Measurements from ENCODE around the gene DOK6.
"Not testable (repeated sequence)": the region's sequence is repeated elsewhere in the genome, so short reads cannot be mapped to it uniquely, and the experiment has no call there.

DOK6 gene

GRCh38 chr18:69400253-69400975 lies at the start of gene DOK6:
Gene DOK6 (plus strand): TSS chr18:69400888.
- peak; percentile 99 for DNase-seq

- no peak for DNase-seq
These were observed 47.7 kb upstream of the DOK6 start for GRCh38 chr18:69353023-69353422.

- DNase-seq, result no peak
These were observed 43.1 kb upstream of the DOK6 start for GRCh38 chr18:69357590-69357989.

GRCh38 chr18:69358212-69358895 lies 42.3 kb upstream of the DOK6 start:
- DNase-seq, result no peak

GRCh38 chr18:69359768-69360167 lies 40.9 kb upstream of the DOK6 start:
- not testable (repeated sequence) for DNase-seq

- no peak for DNase-seq
These were observed 35.8 kb upstream of the DOK6 start for GRCh38 chr18:69364930-69365329.

DNA sequence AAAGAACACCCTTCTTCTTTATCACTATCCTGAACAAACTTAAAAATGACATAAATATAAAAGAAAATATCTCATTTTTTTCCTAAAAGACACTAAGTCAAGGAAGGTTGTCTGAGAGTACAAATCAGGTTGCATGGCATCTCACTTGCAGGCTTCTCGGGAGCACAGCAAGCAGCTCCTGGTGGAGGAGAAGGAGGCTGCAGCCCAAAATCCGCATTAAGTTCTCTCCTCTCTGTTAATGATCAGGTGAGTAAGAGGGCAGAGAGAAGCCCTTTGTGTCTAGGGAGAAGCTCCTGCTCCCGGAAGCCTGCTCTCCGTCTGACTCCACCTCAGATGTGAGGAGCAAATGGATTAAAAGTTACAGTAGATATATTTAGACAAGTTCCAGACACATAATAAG lies 35.0 kb upstream of the DOK6 start:
- DNase-seq, result peak; percentile 35

GRCh38 chr18:69367104-69367503 lies 33.6 kb upstream of the DOK6 start:
- no peak for DNase-seq

DNA sequence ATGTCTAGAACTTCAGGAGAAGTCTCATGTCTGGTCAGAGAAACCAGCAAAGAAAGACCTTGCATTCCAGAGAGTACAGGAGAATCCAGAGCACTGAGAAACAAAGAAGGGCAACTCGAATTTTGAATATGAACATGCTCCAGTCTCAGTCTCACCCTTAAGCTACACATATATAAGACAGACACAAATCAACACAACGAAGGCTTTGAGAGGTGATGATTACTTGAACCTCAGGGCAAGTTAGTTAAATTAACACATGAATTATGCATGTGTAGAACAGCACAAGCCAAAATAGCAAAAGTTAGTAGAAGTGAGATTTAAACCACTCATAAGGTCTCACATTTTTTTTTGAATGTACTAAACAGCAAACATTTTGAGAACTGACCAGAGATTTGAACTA lies 29.0 kb upstream of the DOK6 start:
- DNase-seq, result no peak

DNA sequence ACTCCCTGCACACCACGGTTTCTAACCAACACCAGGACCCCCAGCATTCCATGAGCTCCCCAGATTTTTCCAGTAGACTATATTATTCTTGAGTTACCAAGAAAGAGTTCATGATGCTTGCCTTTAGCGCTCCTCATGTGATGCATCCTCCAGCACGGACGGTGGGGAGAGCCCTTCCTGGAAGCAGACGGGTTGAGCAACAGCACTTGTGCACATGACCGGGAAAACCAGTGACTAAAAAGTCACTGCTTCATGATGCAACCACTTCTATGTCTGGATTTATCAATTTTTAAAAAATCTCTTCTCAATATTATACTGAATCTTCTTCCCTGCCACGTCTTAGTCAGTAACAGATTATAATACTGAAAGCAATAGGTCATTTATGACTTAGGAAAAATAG lies 20.4 kb upstream of the DOK6 start:
- no peak for DNase-seq

DNA sequence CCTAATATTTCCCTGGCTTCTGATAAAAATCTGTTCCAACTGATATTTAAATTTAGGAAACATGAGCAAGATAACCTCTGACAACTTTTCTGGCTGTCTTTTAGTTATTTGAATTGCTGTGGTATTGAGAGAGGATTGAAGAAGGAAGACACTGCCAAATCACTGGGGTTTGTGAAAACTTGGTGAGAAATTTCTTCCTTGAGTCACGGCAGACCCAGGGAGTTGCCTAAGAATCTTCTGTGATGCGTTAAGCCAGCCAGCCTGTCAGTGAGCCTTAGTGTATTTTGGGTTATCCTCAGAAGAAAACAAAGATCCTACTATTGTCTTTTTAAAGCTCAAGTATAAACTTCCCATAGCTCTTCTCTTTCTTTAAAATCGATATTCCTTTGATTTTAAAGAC lies 17.5 kb upstream of the DOK6 start:
- DNase-seq, result no peak

GRCh38 chr18:69387186-69387585 lies 13.5 kb upstream of the DOK6 start:
- DNase-seq, result peak; percentile 25

DNA sequence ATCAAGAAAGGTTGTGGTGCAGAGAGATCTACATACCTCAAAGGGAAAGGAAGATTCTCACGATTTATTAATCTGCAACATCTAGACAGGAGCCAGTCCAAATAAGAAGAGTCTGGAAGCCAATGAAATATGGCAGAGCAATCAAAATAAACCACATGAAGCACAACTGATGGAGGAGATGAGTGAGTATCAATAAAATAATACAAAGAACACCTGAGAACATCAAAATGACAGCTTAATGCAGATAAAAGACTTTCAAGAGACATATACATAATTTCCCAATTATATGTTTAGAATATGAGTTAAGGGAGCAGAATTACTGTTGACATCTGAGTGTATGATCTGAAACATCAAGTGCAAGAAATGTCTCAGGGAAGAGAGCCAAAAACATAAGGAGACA lies 12.5 kb upstream of the DOK6 start:
- DNase-seq, result no peak

DNA sequence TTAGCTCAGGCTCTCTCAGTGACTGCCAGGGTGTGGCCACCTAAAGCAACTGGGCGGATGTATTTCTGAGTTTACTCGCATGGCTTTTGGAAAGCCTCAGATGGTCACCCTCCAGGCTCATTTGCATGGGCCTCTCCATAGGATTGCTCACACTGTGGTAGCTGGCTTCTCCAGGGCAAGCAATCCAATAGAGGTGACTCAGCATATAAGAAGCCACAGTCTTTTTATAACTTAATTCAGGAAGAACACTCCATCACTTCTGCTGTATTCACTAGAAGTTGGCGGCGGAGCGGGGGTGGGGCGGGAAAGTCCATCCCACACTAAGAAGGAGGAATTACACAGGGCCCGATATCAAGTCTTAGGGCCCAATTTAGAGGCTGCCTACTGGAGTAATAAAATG lies 3.6 kb upstream of the DOK6 start:
- DNase-seq, result peak; percentile 48

GRCh38 chr18:69399253-69399652 lies 1.4 kb upstream of the DOK6 start:
- peak; percentile 35 for DNase-seq

GRCh38 chr18:69400976-69401225 lies 213 bp downstream of the DOK6 start:
- peak; percentile 90 for DNase-seq

- peak; percentile 84 for DNase-seq
These were observed 711 bp downstream of the DOK6 start for GRCh38 chr18:69401226-69401971.

GRCh38 chr18:69401972-69402532 lies 1.4 kb downstream of the DOK6 start:
- peak; percentile 78 for DNase-seq

DNA sequence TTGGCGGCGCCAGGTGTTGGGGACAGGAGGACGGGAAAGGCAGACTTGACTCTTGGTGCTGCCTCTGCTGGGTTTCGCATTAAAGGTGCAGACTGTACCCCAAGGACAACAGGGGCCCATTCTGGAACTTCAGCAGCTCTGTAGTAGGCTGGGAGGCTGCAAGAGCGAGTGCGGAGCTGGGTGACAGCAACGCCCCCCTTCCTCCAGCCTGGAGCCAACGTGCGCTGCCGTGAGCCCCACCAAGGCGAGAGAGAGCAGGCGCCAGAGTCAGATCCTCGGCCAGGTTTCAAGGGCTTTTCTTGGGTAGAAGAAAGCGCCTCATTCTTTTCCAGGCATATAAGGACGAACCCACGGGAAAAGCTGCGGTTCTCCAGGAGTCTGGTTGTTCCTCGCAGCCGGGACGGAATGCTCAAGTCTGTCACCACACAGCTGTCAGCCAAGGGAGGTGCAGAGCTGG lies 1.9 kb downstream of the DOK6 start:
- peak; percentile 76 for DNase-seq

- DNase-seq, result peak; percentile 88
These were observed 7.8 kb downstream of the DOK6 start for GRCh38 chr18:69408522-69408921.

DNA sequence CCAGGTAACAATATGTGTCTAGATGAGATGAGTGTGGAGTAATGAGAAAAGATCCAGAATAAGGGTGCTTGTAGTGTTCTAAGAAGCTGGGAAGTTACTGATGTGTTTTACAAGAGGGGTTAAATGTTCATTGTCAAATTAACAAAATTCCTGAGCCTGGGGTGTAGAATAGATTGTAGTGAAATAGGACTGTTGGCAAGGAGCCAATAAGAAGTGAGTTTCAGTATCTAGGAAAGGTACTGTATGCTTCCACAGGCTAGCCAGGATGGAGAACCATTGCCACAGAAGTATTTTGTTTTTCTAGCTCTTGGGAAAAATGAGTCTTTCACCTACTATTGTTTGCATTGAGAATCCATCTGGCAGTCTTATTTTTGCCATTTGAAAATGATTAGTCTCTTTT lies 10.5 kb downstream of the DOK6 start:
- no peak for DNase-seq

GRCh38 chr18:69414184-69414583 lies 13.5 kb downstream of the DOK6 start:
- DNase-seq, result no peak

GRCh38 chr18:69432847-69433246 lies 32.2 kb downstream of the DOK6 start:
- peak; percentile 14 for DNase-seq

DNA sequence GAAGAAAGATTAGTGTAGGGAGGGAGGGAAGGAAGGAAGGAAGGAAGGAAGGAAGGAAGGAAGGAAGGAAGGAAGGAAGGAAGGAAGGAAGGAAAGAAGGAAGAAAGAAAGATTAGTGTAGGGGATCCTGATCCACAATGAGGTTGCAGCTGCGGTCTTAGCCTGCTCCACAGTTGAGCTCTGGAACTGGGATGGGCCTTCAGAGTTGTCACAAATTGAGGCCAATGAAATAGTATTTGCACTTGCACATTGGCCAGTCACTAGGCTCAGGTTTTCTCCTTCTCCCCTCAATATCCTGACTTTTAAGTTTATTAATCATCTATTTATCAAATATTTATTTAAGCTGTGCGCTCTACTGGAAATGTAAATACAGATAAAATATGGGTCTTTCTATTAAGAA lies 34.3 kb downstream of the DOK6 start:
- peak; percentile 72 for DNase-seq

All from DMS53 (cell line).